ENCODE measurements around the gene ZNF329. TPM values are rescaled to one million over a fixed set of nuclear protein-coding genes. Genes with fewer than 3 reads are reported as not detected.
A peak's percentile ranks its signal among the peaks of the same experiment; 100 is the strongest.

ZNF329 gene
- total and polyA plus RNA-seq, 2 of the 8 experiments (the other 6 are each of a cell fraction or from before 2014, with no cell fraction given): 5.8 to 11.2 TPM

DNA sequence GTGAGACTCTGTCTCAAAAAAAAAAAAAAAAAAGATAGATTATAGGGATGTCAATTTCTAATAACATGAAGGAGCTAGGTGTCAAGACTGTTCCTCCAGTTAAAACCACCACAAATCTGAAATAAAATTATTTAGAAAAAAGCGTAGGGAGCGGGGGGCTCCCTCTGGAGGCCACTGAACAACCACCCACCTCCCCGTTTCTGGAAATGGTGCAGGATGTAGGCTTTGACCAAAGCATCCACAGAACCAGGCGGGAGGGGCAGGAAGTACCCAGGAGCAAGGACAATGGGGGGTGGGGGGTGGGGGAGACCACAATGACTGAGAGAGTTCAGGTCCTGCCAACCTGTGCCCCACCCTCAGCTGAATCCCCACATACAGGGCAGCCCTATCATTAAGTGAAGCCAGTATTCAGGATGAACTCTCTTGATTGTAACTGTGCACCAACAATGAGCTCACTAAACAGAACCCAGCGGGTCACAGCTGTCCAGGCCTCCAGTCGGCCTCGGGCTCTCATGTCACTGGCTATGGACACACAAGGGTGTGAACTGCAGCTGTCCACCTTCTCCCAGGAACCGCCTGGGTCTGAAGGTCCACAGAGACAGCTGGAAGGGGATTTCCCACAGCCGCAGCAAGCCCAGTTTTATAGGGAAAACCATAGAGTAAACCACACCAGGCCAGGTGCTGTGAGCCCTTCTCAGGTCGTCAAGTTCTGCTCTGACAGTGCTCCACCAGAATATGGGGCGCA is 59.2 kb downstream of the ZNF329 start (continued):
- TF ChIP-seq, protein P1, sequence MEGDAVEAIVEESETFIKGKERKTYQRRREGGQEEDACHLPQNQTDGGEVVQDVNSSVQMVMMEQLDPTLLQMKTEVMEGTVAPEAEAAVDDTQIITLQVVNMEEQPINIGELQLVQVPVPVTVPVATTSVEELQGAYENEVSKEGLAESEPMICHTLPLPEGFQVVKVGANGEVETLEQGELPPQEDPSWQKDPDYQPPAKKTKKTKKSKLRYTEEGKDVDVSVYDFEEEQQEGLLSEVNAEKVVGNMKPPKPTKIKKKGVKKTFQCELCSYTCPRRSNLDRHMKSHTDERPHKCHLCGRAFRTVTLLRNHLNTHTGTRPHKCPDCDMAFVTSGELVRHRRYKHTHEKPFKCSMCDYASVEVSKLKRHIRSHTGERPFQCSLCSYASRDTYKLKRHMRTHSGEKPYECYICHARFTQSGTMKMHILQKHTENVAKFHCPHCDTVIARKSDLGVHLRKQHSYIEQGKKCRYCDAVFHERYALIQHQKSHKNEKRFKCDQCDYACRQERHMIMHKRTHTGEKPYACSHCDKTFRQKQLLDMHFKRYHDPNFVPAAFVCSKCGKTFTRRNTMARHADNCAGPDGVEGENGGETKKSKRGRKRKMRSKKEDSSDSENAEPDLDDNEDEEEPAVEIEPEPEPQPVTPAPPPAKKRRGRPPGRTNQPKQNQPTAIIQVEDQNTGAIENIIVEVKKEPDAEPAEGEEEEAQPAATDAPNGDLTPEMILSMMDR (IDR thresholded peaks at IDR 0.05; ENCODE audit: control extremely low read depth in 1 of 3, insufficient read depth in 1 of 3, low read depth in 1 of 3, low read length in 3 of 3): peak in 1 of 3 experiments; percentile 23; a peak in 1 of 4 replicates
